Lower leg skin (tissue), 4 donors: Measurements from ENCODE around the gene UNC5CL. TPM values are rescaled to one million over a fixed set of nuclear protein-coding genes. Genes with fewer than 3 reads are reported as not detected.

Source experiments
- DNase-seq, 2 donors: peaks; one replicate each; pipeline ENCODE4 v3.0.0-alpha.2; 2019; ENCODE audit warnings: low spot score in 2 of 2
- H3K4me3 ChIP-seq: fragments of 200-600 bp; sonication (generic); 2 replicates; pipeline ENCODE4 v1.5.1; 2017; ENCODE audit warnings: mild to moderate bottlenecking, low read depth; ENCODE audit not compliant: poor library complexity, severe bottlenecking
- POLR2A ChIP-seq, 2 donors: fragments of 450-650 bp; IDR thresholded peaks; one replicate each; pipeline ENCODE4 v1.6.1; 2016 to 2017; ENCODE audit warnings: antibody characterized with exemption in 2 of 2, mild to moderate bottlenecking in 1 of 2, moderate library complexity in 1 of 2
- WGBS, 2 donors: methylation state at CpG; one replicate each; pipeline ENCODE4 v1.1.5; 2018; 5-methylcytosine and 5-hydroxymethylcytosine counted together
- intact Hi-C: fragments of 100-400 bp; cut with DNase I; formaldehyde crosslinking; loops from one replicate; pipeline ENCODE4 v1.15.0; 2023; ENCODE audit warnings: low total_unique reads
- total RNA-seq, 4 donors: library from RNA; depleted of rRNA; stranded (reverse); fragments of >200 nt; gene quantifications; one replicate each; pipeline ENCODE4 v1.1.0, GENCODE V29; 2016
- TF ChIP-seq, protein P1 (sequence below), 3 donors: fragments of 450-650 bp; IDR thresholded peaks; one replicate each; pipeline ENCODE4 v1.5.1; 2016; ENCODE audit warnings: antibody characterized with exemption in 3 of 3, mild to moderate bottlenecking in 3 of 3, moderate library complexity in 2 of 3

The UNC5CL gene
- total RNA-seq, 4 donors from 2014 or later = 0.49 to 3.2 (median 1.7) TPM

DNA sequence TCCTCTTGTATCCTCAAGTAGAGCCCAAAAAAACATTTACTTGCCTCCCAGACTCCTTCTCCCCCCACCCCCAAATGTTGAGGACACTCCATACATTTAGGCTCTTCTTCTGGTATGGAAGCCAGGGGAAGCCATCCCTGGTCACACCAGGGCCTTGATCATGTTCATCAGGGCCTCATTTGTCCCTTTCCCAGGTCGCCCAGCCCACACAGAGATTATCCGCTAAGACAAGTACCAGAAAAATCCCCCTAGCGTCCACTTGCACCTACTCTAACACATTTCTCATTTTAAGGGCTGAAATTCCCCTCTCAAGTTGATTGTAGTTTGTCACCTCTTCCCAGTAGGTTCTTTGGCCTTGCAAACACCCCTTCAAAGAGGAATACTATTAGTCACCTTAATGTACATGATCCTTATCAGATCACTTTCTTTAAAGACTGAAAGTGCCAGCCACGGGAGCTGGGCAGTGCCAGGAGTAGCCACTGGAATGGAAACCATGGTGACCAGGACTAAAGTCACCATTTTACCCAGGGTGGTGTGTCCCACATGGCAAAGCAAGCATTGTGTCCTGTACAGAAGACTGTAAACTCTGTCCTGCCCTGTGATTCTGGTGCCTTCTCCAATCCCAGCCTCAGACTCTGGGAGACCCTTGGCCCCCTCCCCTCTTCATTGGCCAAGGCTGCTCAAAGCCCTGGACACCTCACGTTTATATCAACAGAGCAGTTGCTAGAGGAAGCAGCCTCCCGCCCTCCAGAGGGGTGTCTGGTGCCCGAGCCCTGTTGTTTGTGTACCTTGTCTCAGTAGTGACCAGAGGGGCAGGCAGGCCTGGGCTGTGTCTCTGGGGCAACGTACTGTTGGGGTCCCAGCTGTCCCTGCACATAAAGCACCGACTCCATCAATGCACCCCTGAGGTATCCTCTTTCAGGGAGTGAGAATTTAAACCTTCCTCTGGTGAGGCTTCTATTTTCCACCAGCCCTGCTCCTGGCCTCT lies 9.0 kb upstream of the UNC5CL start:
- 70 to 75% methylated on average over 9 of the region's 9 CpGs for WGBS, 2 donors
- intact Hi-C loops = no loop called here
- TF ChIP-seq, protein P1, sequence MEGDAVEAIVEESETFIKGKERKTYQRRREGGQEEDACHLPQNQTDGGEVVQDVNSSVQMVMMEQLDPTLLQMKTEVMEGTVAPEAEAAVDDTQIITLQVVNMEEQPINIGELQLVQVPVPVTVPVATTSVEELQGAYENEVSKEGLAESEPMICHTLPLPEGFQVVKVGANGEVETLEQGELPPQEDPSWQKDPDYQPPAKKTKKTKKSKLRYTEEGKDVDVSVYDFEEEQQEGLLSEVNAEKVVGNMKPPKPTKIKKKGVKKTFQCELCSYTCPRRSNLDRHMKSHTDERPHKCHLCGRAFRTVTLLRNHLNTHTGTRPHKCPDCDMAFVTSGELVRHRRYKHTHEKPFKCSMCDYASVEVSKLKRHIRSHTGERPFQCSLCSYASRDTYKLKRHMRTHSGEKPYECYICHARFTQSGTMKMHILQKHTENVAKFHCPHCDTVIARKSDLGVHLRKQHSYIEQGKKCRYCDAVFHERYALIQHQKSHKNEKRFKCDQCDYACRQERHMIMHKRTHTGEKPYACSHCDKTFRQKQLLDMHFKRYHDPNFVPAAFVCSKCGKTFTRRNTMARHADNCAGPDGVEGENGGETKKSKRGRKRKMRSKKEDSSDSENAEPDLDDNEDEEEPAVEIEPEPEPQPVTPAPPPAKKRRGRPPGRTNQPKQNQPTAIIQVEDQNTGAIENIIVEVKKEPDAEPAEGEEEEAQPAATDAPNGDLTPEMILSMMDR (IDR thresholded peaks at IDR 0.05) = no peak
- no peak for TF ChIP-seq POLR2A (IDR thresholded peaks at IDR 0.05)

DNA sequence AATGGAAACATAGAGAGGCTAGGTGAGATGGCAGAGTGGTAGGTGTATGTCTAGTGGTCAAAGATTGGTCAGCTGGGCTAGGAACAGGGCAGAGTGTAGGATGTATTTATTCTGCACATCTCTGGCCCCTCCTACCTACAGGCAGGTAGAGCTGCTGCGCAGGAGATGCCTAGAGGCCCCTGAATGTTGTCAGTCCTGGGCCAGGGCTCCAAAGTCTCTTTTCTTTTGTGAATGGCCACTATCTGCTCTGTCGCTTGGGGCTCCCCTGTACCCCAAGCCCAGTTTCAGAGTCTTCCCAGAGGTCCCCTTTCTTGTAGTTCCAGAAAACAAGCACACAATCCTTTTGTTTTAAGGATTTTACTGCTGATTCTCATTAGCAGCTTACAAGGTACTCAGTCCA lies 8.3 kb upstream of the UNC5CL start:
- DNase-seq = no peak
- WGBS, 2 donors = 95 to 100% methylated on average over 2 of the region's 2 CpGs
- intact Hi-C loops = no loop called here
- no peak overlapping the region for H3K4me3 ChIP-seq
- no peak for TF ChIP-seq POLR2A (IDR thresholded peaks at IDR 0.05)
- TF ChIP-seq, protein P1 (IDR thresholded peaks at IDR 0.05) = no peak

More for the DNA sequence above, 9.0 kb upstream of the UNC5CL start:
- peak in 1 of 2 donors; percentile 62 for DNase-seq
- no peak overlapping the region for H3K4me3 ChIP-seq

DNA sequence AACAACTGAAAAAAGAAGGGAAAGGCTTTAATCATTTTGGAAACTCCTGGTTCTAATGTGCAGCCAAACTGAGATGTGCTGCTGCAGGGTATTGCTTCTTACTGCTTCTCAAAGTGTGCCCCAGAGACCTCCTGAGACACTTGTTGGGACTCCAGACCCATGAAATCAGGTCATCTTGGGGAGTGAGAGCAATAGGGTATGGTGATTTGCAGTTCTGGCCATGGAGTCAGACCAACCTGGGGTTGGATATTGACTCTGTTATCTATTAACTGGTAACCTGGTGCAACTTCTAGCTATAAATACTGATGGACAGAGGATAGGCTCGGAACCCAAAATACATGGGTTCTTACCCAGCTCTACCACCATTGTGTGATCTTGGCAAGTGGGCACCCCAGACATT lies 7.1 kb upstream of the UNC5CL start:
- no peak overlapping the region for H3K4me3 ChIP-seq
- no peak for DNase-seq
- 94 to 100% methylated on average over 1 of the region's 1 CpG for WGBS, 2 donors
- intact Hi-C loops = no loop called here
- no peak for TF ChIP-seq POLR2A (IDR thresholded peaks at IDR 0.05)
- TF ChIP-seq, protein P1 (IDR thresholded peaks at IDR 0.05) = no peak

DNA sequence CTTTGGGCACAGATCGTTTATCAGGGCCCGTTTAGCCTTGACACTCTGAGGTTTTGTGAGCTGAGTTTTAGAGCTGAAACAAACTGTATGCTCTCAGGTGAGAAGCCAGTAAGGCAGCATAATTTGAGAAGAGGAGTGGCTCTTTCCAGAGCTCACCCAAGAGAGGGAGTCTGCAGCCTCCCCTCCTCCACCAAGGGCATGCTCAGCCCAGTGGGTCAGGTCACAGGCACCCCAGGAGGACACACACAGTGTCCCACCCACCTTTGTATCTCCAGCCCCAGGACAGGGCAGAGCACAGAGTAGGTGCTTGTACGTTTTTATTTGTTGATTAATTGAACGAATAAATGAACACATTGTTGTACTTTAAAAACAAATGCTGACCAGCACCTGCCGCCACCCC lies 6.6 kb upstream of the UNC5CL start:
- no peak for DNase-seq
- H3K4me3 ChIP-seq = no peak overlapping the region
- intact Hi-C loops = no loop called here
- TF ChIP-seq, protein P1 (IDR thresholded peaks at IDR 0.05) = no peak
- TF ChIP-seq POLR2A (IDR thresholded peaks at IDR 0.05) = no peak
- WGBS, 2 donors = 70 to 73% methylated on average over 5 of the region's 5 CpGs

DNA sequence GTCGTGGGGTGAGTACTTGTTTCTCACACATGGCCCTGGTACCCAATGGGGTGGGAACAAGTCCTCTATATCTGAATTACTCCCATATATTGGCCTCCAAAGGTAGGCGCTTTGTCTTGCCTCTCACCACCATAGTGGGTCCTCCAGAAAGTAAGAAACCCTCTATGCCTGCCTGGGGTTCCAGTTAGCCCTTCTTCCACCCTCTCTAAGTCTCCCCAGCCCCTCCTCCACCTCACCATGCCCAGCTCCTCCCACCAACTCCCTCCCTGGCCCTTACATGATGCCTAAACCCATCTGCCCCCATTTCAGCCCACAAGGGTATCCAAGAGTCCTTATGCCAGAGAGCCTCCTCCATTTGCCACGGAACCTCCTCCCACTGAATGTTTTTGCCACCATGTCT lies 4.1 kb upstream of the UNC5CL start:
- TF ChIP-seq, protein P1 (IDR thresholded peaks at IDR 0.05) = no peak
- TF ChIP-seq POLR2A (IDR thresholded peaks at IDR 0.05) = no peak
- DNase-seq = peak in 1 of 2 donors; percentile 21
- 92 to 96% methylated on average over 3 of the region's 3 CpGs for WGBS, 2 donors
- no peak overlapping the region for H3K4me3 ChIP-seq
- intact Hi-C loops = no loop called here
